ENCODE data around the gene APBB2. TPM values are rescaled to one million over a fixed set of nuclear protein-coding genes. Genes with fewer than 3 reads are reported as not detected.

APBB2 gene
- total RNA-seq, 1 experiment from 2014 or later = 17.7 TPM

- H3K27me3 Mint-ChIP-seq (ENCODE audit: unreplicated experiment) = no peaks in the 10 kb centered on the region
- H3K4me1 Mint-ChIP-seq (ENCODE audit: low read depth, unreplicated experiment) = peaks cover 6% of the 10 kb centered on the region
- H3K36me3 Mint-ChIP-seq (ENCODE audit: insufficient read depth, unreplicated experiment) = no peaks in the 10 kb centered on the region
- DNase-seq = no peak
- H3K9me3 Mint-ChIP-seq (ENCODE audit: low read depth, unreplicated experiment) = no peaks in the 10 kb centered on the region
- H3K27ac Mint-ChIP-seq (ENCODE audit: unreplicated experiment) = no peak overlapping the region
- BruUV-seq (replicated peaks) = no TSS peak
- TF ChIP-seq CTCF (IDR thresholded peaks at IDR 0.05; ENCODE audit: unreplicated experiment) = no peak
- intact Hi-C loops (cut with micrococcal nuclease; ENCODE audit: unreplicated experiment) = loop anchor here (2.0 kb wide), 1 partner anchor 65 kb away; no protein-coding TSS in a partner anchor
- CTCF ChIA-PET = no interaction called here
- H3K4me3 Mint-ChIP-seq (ENCODE audit: low read depth, unreplicated experiment) = no peak overlapping the region
Measured at GRCh38 chr4:41074215-41074614, 140.1 kb downstream of the APBB2 start.

GRCh38 chr4:41072021-41072777 lies 142.1 kb downstream of the APBB2 start:
- intact Hi-C loops (cut with micrococcal nuclease; ENCODE audit: unreplicated experiment) = no loop called here

GRCh38 chr4:41070516-41071281 lies 143.6 kb downstream of the APBB2 start:
- no peak for DNase-seq
- no peaks in the 10 kb centered on the region for H3K4me1 Mint-ChIP-seq (ENCODE audit: low read depth, unreplicated experiment)
- H3K9me3 Mint-ChIP-seq (ENCODE audit: low read depth, unreplicated experiment) = no peaks in the 10 kb centered on the region
- H3K36me3 Mint-ChIP-seq (ENCODE audit: insufficient read depth, unreplicated experiment) = no peaks in the 10 kb centered on the region
- H3K27ac Mint-ChIP-seq (ENCODE audit: unreplicated experiment) = no peak overlapping the region
- no peak overlapping the region for H3K4me3 Mint-ChIP-seq (ENCODE audit: low read depth, unreplicated experiment)
- no peak for TF ChIP-seq CTCF (IDR thresholded peaks at IDR 0.05; ENCODE audit: unreplicated experiment)
- no peaks in the 10 kb centered on the region for H3K27me3 Mint-ChIP-seq (ENCODE audit: unreplicated experiment)
- CTCF ChIA-PET = interaction anchor here (0.6 kb wide), 1 partner anchor 14 kb away, joined by 4 read pairs; no protein-coding TSS in a partner anchor
- BruUV-seq (replicated peaks) = no TSS peak
- intact Hi-C loops (cut with micrococcal nuclease; ENCODE audit: unreplicated experiment) = no loop called here

More at GRCh38 chr4:41072021-41072777, 142.1 kb downstream of the APBB2 start:
- Mint-ChIP-seq H3K4me1 (ENCODE audit: low read depth, unreplicated experiment) (peaks cover under 1% of the 10 kb centered on the region), H3K4me3 (ENCODE audit: low read depth, unreplicated experiment) (no peak overlapping the region), H3K27me3 (ENCODE audit: unreplicated experiment) (no peaks in the 10 kb centered on the region), H3K9me3 (ENCODE audit: low read depth, unreplicated experiment) (no peaks in the 10 kb centered on the region), H3K36me3 (ENCODE audit: insufficient read depth, unreplicated experiment) (no peaks in the 10 kb centered on the region), H3K27ac (ENCODE audit: unreplicated experiment) (no peak overlapping the region)
- no peak for TF ChIP-seq CTCF (IDR thresholded peaks at IDR 0.05; ENCODE audit: unreplicated experiment)
- no TSS peak for BruUV-seq (replicated peaks)
- no peak for DNase-seq
- CTCF ChIA-PET = no interaction called here

GRCh38 chr4:41069838-41070237 lies 144.5 kb downstream of the APBB2 start:
- intact Hi-C loops (cut with micrococcal nuclease; ENCODE audit: unreplicated experiment) = no loop called here
- H3K27me3 Mint-ChIP-seq (ENCODE audit: unreplicated experiment) = no peaks in the 10 kb centered on the region
- H3K36me3 Mint-ChIP-seq (ENCODE audit: insufficient read depth, unreplicated experiment) = no peaks in the 10 kb centered on the region
- TF ChIP-seq CTCF (IDR thresholded peaks at IDR 0.05; ENCODE audit: unreplicated experiment) = no peak
- BruUV-seq (replicated peaks) = no TSS peak
- CTCF ChIA-PET = no interaction called here
- no peaks in the 10 kb centered on the region for H3K4me1 Mint-ChIP-seq (ENCODE audit: low read depth, unreplicated experiment)
- DNase-seq = no peak
- no peaks in the 10 kb centered on the region for H3K9me3 Mint-ChIP-seq (ENCODE audit: low read depth, unreplicated experiment)
- no peak overlapping the region for H3K27ac Mint-ChIP-seq (ENCODE audit: unreplicated experiment)
- H3K4me3 Mint-ChIP-seq (ENCODE audit: low read depth, unreplicated experiment) = no peak overlapping the region
